Neural cell (in vitro differentiated cells): Measurements from ENCODE around the gene HDAC4. TPM values are rescaled to one million over a fixed set of nuclear protein-coding genes. Genes with fewer than 3 reads are reported as not detected.

Experiments used
- H2AFZ ChIP-seq: fragments of 200-600, 300-800 bp; sonication (generic), shearing (Covaris generic); 2 replicates; pipeline ENCODE4 v1.6.0; 2014; ENCODE audit warnings: low read depth, mild to moderate bottlenecking, antibody characterized with exemption, low read length, moderate library complexity
- H3F3A ChIP-seq: fragments of 200-600 bp; shearing (Covaris generic); 2 replicates; pipeline ENCODE4 v1.6.1; 2016; ENCODE audit warnings: mild to moderate bottlenecking, moderate library complexity, mixed read lengths, antibody characterized with exemption, low read length; ENCODE audit not compliant: insufficient read depth, poor library complexity, severe bottlenecking
- H3K27ac ChIP-seq: fragments of 200-600, 300-800 bp; sonication (generic), shearing (Covaris generic); 2 replicates; pipeline ENCODE4 v1.5.1; 2014; ENCODE audit warnings: mild to moderate bottlenecking, low read length, moderate library complexity
- H3K27me3 ChIP-seq: fragments of 300-800, 200-600 bp; sonication (generic), shearing (Covaris generic); 2 replicates; pipeline ENCODE4 v1.6.0; 2014; ENCODE audit warnings: mild to moderate bottlenecking, low read depth, low read length, moderate library complexity; ENCODE audit not compliant: insufficient read depth
- H3K36me3 ChIP-seq: fragments of 300-800, 200-600 bp; sonication (generic), shearing (Covaris generic); 2 replicates; pipeline ENCODE4 v1.5.1; 2014; ENCODE audit warnings: mild to moderate bottlenecking, antibody characterized with exemption, low read length, moderate library complexity; ENCODE audit not compliant: insufficient read depth
- H3K4me2 ChIP-seq: fragments of 300-800, 200-600 bp; sonication (generic), shearing (Covaris generic); 2 replicates; pipeline ENCODE4 v1.6.0; 2014; ENCODE audit warnings: mild to moderate bottlenecking, low read length
- H3K4me3 ChIP-seq: fragments of 300-800, 200-600 bp; sonication (generic), shearing (Covaris generic); 2 replicates; pipeline ENCODE4 v1.5.1; 2014; ENCODE audit warnings: mild to moderate bottlenecking, low read length, moderate library complexity
- H3K79me2 ChIP-seq: fragments of 200-600 bp; shearing (Covaris generic); replicated peaks from 2 replicates; pipeline ENCODE4 v1.6.0; 2014; ENCODE audit warnings: mild to moderate bottlenecking, low read length, moderate library complexity; ENCODE audit not compliant: insufficient read depth
- H3K9ac ChIP-seq: fragments of 300-800, 200-600 bp; sonication (generic), shearing (Covaris generic); 2 replicates; pipeline ENCODE4 v1.6.1; 2016; ENCODE audit warnings: mild to moderate bottlenecking, low read length, mixed read lengths
- H3K9me2 ChIP-seq: fragments of 200-600 bp; shearing (Covaris generic); 2 replicates; pipeline ENCODE4 v1.6.1; 2016; ENCODE audit warnings: mild to moderate bottlenecking, low read length, mixed read lengths; ENCODE audit not compliant: insufficient read depth
- H3K9me3 ChIP-seq: fragments of 200-600, 300-800 bp; sonication (generic), shearing (Covaris generic); 2 replicates; pipeline ENCODE4 v1.6.1; 2016; ENCODE audit warnings: mild to moderate bottlenecking, mixed run types, low read length, moderate library complexity, mixed read lengths
- H4K20me1 ChIP-seq: fragments of 200-600 bp; shearing (Covaris generic); 2 replicates; pipeline ENCODE4 v1.6.1; 2016; ENCODE audit warnings: mild to moderate bottlenecking, mixed run types; ENCODE audit not compliant: insufficient read depth
- CTCF ChIP-seq: fragments of 450-650 bp; IDR thresholded peaks from 2 replicates; pipeline ENCODE4 v1.5.1; 2014; ENCODE audit warnings: antibody characterized with exemption, mild to moderate bottlenecking, moderate library complexity; ENCODE audit not compliant: poor library complexity, severe bottlenecking
- EP300 ChIP-seq: fragments of 450-650 bp; conservative IDR thresholded peaks from 2 replicates; pipeline ENCODE4 v1.6.1; 2014; ENCODE audit warnings: antibody characterized with exemption, mild to moderate bottlenecking, moderate library complexity; ENCODE audit not compliant: poor library complexity, severe bottlenecking
- EZH2 ChIP-seq: fragments of 200-600, 300-800 bp; shearing (Covaris generic), sonication (generic); IDR thresholded peaks from 2 replicates; pipeline ENCODE4 v1.6.1; 2014; ENCODE audit warnings: antibody characterized with exemption, low read length, borderline replicate concordance, mild to moderate bottlenecking; ENCODE audit not compliant: insufficient read depth, poor library complexity, severe bottlenecking
- MXI1 ChIP-seq: fragments of 450-650 bp; conservative IDR thresholded peaks from 2 replicates; pipeline ENCODE4 v1.6.1; 2014; ENCODE audit warnings: antibody characterized with exemption, mild to moderate bottlenecking; ENCODE audit not compliant: poor library complexity, severe bottlenecking
- POLR2AphosphoS5 ChIP-seq: IDR thresholded peaks from 2 replicates; pipeline ENCODE4 v1.6.1; 2012
- RAD21 ChIP-seq: fragments of 450-650 bp; conservative IDR thresholded peaks from 2 replicates; pipeline ENCODE4 v1.6.1; 2014; ENCODE audit warnings: antibody characterized with exemption, mild to moderate bottlenecking, moderate library complexity
- REST ChIP-seq: IDR thresholded peaks from 2 replicates; pipeline ENCODE4 v1.6.1; 2012; ENCODE audit warnings: borderline replicate concordance
- SMC3 ChIP-seq: fragments of 450-650 bp; conservative IDR thresholded peaks from 2 replicates; pipeline ENCODE4 v1.6.1; 2014; ENCODE audit warnings: antibody characterized with exemption, mild to moderate bottlenecking, moderate library complexity; ENCODE audit not compliant: poor library complexity
- TAF1 ChIP-seq: IDR thresholded peaks from 2 replicates; pipeline ENCODE4 v1.6.1; 2012; ENCODE audit warnings: low read depth
- polyA plus RNA-seq: library from polyadenylated mRNA; depleted of rRNA; stranded (reverse); fragments of >200 nt; gene quantifications from 2 replicates; pipeline ENCODE4 v1.2.3, GENCODE V29; 2014

Gene HDAC4
- polyA plus RNA-seq, 1 donor from 2014 or later: 3.4 TPM

GRCh38 chr2:239244625-239245024, 156.2 kb downstream of the HDAC4 start:
- Histone ChIP-seq H3K9me2 (no peaks in the 10 kb centered on the region), H4K20me1 (no peaks in the 10 kb centered on the region), H3F3A (no peaks in the 10 kb centered on the region), H3K4me2 (no peak overlapping the region), H3K27me3 (no peaks in the 10 kb centered on the region), H3K4me3 (no peak overlapping the region), H3K36me3 (no peaks in the 10 kb centered on the region), H2AFZ (no peak overlapping the region), H3K27ac (no peak overlapping the region), H3K9ac (no peak overlapping the region), H3K9me3 (no peaks in the 10 kb centered on the region), H3K79me2 (no peaks in the 10 kb centered on the region)
- TF ChIP-seq MXI1 (no peak), RAD21 (no peak), POLR2AphosphoS5 (no peak), EZH2 (no peak), CTCF (no peak), EP300 (no peak), TAF1 (no peak), REST (no peak), SMC3 (no peak)

GRCh38 chr2:239241431-239241960, 159.3 kb downstream of the HDAC4 start:
- no peaks in the 10 kb centered on the region for H3K9me2 ChIP-seq
- no peak overlapping the region for H2AFZ ChIP-seq
- no peak overlapping the region for H3K4me3 ChIP-seq
- H3K9me3 ChIP-seq: no peaks in the 10 kb centered on the region
- no peaks in the 10 kb centered on the region for H3F3A ChIP-seq
- no peak for TF ChIP-seq MXI1
- no peak for TF ChIP-seq RAD21
- no peak for TF ChIP-seq EP300
- TF ChIP-seq SMC3: no peak
- no peak for TF ChIP-seq REST
- TF ChIP-seq TAF1: no peak
- TF ChIP-seq CTCF: no peak
- TF ChIP-seq EZH2: no peak
- TF ChIP-seq POLR2AphosphoS5: no peak
- no peak overlapping the region for H3K9ac ChIP-seq
- no peaks in the 10 kb centered on the region for H3K79me2 ChIP-seq
- no peaks in the 10 kb centered on the region for H4K20me1 ChIP-seq
- no peaks in the 10 kb centered on the region for H3K27me3 ChIP-seq
- H3K4me2 ChIP-seq: no peak overlapping the region
- no peak overlapping the region for H3K27ac ChIP-seq
- H3K36me3 ChIP-seq: no peaks in the 10 kb centered on the region
